ENCODE measurements around the gene PACRG.

DNA sequence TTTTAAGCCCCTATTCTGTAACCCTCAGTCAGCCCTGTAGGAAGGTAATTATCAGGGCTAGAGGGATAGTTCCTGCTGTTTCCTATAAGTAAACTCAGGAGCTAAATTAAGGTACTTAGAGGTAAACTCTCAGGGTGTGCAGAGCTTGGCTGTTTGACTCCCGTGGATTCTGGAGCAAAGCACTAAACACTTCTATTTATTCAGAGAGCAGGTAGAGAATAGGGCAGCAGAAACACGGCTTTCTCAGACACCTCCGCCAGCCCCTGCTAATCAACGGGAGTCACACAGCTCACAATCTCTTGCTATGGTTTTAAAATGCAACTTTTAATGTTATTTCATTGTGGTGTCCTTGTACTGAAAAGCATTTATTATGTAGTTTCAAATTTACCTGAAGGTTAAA is 22.0 kb upstream of the PACRG start:
- TF ChIP-seq HDGF (IDR thresholded peaks at IDR 0.05) (no peak), RB1 (IDR thresholded peaks at IDR 0.05; ENCODE audit: borderline replicate concordance) (no peak), SRF (IDR thresholded peaks at IDR 0.05; ENCODE audit: low read depth in 2 of 2, low read length in 2 of 2) (no peak), TAF1 (IDR thresholded peaks at IDR 0.05; ENCODE audit: borderline replicate concordance, low read depth, low read length) (no peak), YY1 (IDR thresholded peaks at IDR 0.05; ENCODE audit: low read depth, low read length) (no peak), RFX5 (IDR thresholded peaks at IDR 0.05; ENCODE audit: low read depth, low read length) (no peak), CHD2 (IDR thresholded peaks at IDR 0.05; ENCODE audit: borderline replicate concordance, low read depth, low read length) (no peak)
- TF ChIP-seq, protein P1, sequence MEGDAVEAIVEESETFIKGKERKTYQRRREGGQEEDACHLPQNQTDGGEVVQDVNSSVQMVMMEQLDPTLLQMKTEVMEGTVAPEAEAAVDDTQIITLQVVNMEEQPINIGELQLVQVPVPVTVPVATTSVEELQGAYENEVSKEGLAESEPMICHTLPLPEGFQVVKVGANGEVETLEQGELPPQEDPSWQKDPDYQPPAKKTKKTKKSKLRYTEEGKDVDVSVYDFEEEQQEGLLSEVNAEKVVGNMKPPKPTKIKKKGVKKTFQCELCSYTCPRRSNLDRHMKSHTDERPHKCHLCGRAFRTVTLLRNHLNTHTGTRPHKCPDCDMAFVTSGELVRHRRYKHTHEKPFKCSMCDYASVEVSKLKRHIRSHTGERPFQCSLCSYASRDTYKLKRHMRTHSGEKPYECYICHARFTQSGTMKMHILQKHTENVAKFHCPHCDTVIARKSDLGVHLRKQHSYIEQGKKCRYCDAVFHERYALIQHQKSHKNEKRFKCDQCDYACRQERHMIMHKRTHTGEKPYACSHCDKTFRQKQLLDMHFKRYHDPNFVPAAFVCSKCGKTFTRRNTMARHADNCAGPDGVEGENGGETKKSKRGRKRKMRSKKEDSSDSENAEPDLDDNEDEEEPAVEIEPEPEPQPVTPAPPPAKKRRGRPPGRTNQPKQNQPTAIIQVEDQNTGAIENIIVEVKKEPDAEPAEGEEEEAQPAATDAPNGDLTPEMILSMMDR (IDR thresholded peaks at IDR 0.05 in 2 of 3, conservative IDR thresholded peaks at IDR 0.05 in 1 of 3; ENCODE audit: control insufficient read depth in 2 of 3, extremely low read depth in 1 of 3, insufficient read depth in 1 of 3, low read depth in 3 of 3, low read length in 3 of 3) = no peak
- TF ChIP-seq, protein P2, sequence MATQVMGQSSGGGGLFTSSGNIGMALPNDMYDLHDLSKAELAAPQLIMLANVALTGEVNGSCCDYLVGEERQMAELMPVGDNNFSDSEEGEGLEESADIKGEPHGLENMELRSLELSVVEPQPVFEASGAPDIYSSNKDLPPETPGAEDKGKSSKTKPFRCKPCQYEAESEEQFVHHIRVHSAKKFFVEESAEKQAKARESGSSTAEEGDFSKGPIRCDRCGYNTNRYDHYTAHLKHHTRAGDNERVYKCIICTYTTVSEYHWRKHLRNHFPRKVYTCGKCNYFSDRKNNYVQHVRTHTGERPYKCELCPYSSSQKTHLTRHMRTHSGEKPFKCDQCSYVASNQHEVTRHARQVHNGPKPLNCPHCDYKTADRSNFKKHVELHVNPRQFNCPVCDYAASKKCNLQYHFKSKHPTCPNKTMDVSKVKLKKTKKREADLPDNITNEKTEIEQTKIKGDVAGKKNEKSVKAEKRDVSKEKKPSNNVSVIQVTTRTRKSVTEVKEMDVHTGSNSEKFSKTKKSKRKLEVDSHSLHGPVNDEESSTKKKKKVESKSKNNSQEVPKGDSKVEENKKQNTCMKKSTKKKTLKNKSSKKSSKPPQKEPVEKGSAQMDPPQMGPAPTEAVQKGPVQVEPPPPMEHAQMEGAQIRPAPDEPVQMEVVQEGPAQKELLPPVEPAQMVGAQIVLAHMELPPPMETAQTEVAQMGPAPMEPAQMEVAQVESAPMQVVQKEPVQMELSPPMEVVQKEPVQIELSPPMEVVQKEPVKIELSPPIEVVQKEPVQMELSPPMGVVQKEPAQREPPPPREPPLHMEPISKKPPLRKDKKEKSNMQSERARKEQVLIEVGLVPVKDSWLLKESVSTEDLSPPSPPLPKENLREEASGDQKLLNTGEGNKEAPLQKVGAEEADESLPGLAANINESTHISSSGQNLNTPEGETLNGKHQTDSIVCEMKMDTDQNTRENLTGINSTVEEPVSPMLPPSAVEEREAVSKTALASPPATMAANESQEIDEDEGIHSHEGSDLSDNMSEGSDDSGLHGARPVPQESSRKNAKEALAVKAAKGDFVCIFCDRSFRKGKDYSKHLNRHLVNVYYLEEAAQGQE (IDR thresholded peaks at IDR 0.05; ENCODE audit: low read depth, low read length) = no peak
